MM.1S (cell line): ENCODE results near the gene IL7R.

Experiments
- DNase-seq: peaks from one replicate; pipeline ENCODE4 v3.0.0-alpha.2; 2015
- H2AFZ ChIP-seq: fragments of 300-600 bp; sonication (generic); 2 replicates; pipeline ENCODE4 v1.6.0; 2016; ENCODE audit warnings: antibody characterized with exemption, low read length
- H3F3A ChIP-seq: fragments of 300-600 bp; sonication (generic); 2 replicates; pipeline ENCODE4 v1.6.1; 2016; ENCODE audit warnings: mild to moderate bottlenecking, antibody characterized with exemption, low read length, moderate library complexity, mixed read lengths; ENCODE audit not compliant: insufficient read depth
- H3K27ac ChIP-seq: fragments of 300-600 bp; sonication (generic); 2 replicates; pipeline ENCODE4 v1.5.1; 2016; ENCODE audit warnings: mild to moderate bottlenecking, low read length
- H3K27me3 ChIP-seq: fragments of 300-600 bp; sonication (generic); replicated peaks from 2 replicates; pipeline ENCODE4 v1.6.0; 2016; ENCODE audit warnings: low read length; ENCODE audit not compliant: insufficient read depth
- H3K36me3 ChIP-seq: fragments of 300-600 bp; sonication (generic); replicated peaks from 2 replicates; pipeline ENCODE4 v1.6.1; 2016; ENCODE audit warnings: mild to moderate bottlenecking, low read length, mixed read lengths; ENCODE audit not compliant: insufficient read depth
- H3K4me1 ChIP-seq: fragments of 300-600 bp; sonication (generic); 2 replicates; pipeline ENCODE4 v1.6.1; 2016; ENCODE audit warnings: low read length, mixed read lengths
- H3K4me2 ChIP-seq: fragments of 300-600 bp; sonication (generic); 2 replicates; pipeline ENCODE4 v1.6.0; 2016; ENCODE audit warnings: low read depth, low read length
- H3K4me3 ChIP-seq: fragments of 300-600 bp; sonication (generic); 2 replicates; pipeline ENCODE4 v1.5.1; 2016; ENCODE audit warnings: low read length, mixed read lengths
- H3K79me2 ChIP-seq: fragments of 300-600 bp; sonication (generic); 2 replicates; pipeline ENCODE4 v1.6.1; 2016; ENCODE audit warnings: mixed run types, low read length, mixed read lengths
- H3K9ac ChIP-seq: fragments of 300-600 bp; sonication (generic); 2 replicates; pipeline ENCODE4 v1.6.1; 2016; ENCODE audit warnings: low read length, mixed read lengths
- H3K9me2 ChIP-seq: fragments of 300-600 bp; sonication (generic); replicated peaks from 2 replicates; pipeline ENCODE4 v1.6.1; 2016; ENCODE audit warnings: mild to moderate bottlenecking, low read length, mixed read lengths; ENCODE audit not compliant: insufficient read depth
- H3K9me3 ChIP-seq: fragments of 300-600 bp; sonication (generic); replicated peaks from 2 replicates; pipeline ENCODE4 v1.6.1; 2016; ENCODE audit warnings: mild to moderate bottlenecking, low read length, mixed read lengths; ENCODE audit not compliant: insufficient read depth
- H4K20me1 ChIP-seq: fragments of 300-600 bp; sonication (generic); 2 replicates; pipeline ENCODE4 v1.6.1; 2016; ENCODE audit warnings: mild to moderate bottlenecking, low read length, moderate library complexity, mixed read lengths; ENCODE audit not compliant: insufficient read depth
- EZH2 ChIP-seq: fragments of 300-600 bp; sonication (generic); optimal IDR thresholded peaks from 2 replicates; pipeline ENCODE3; 2017; ENCODE audit warnings: low read depth, mild to moderate bottlenecking, antibody characterized with exemption, low read length, mixed read lengths
- EZH2phosphoT487 ChIP-seq: fragments of 300-600 bp; sonication (generic); IDR thresholded peaks from 2 replicates; pipeline ENCODE4 v1.6.1; 2018; ENCODE audit warnings: antibody characterized with exemption, low read length
- TF ChIP-seq, protein P1 (sequence below): fragments of 300-600 bp; sonication (generic); IDR thresholded peaks from 2 replicates; pipeline ENCODE4 v1.5.1; 2016; ENCODE audit warnings: antibody characterized with exemption, low read length, mixed read lengths

Gene IL7R

DNA sequence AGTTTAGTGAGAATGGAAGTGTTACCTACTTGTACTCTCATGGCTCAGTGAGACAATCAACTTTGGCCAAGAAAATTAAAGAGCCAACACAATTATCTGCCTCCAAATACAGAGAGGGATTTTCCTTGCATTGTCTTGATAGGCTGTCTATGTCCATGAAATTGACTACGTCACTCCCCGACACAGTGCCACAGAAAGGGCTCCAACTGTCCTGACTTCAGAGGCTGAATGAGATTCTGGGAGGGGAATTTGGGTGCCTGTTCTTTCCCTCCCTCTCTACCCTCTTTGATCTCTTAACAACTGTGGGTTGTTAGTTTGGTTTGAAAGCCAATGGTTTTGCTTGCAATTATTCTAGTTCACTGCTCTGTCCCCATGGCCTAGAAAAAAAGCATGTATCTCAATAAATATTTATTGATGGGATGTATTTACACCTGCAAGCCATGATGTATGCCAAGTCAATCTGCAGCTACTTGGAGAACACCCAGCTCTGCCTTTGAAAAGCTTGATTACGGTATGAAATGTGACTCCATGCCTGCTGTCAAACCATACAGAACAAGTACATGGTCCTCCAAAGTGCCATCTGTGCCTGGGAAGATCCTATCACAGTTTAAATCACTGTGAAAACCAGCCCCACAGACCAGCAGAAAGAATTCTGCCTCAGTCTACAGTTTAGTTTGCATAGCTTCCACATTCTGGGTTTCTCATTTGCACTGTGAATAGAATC is 44.4 kb downstream of the IL7R start:
- no peak overlapping the region for H3K27ac ChIP-seq
- DNase-seq, result no peak
- H3K9me3 ChIP-seq, result no peaks in the 10 kb centered on the region
- H3K9ac ChIP-seq, result no peak overlapping the region
- H3K27me3 ChIP-seq, result no peaks in the 10 kb centered on the region
- no peaks in the 10 kb centered on the region for H3K36me3 ChIP-seq
- TF ChIP-seq EZH2 (no peak), EZH2phosphoT487 (no peak)
- TF ChIP-seq, protein P1, sequence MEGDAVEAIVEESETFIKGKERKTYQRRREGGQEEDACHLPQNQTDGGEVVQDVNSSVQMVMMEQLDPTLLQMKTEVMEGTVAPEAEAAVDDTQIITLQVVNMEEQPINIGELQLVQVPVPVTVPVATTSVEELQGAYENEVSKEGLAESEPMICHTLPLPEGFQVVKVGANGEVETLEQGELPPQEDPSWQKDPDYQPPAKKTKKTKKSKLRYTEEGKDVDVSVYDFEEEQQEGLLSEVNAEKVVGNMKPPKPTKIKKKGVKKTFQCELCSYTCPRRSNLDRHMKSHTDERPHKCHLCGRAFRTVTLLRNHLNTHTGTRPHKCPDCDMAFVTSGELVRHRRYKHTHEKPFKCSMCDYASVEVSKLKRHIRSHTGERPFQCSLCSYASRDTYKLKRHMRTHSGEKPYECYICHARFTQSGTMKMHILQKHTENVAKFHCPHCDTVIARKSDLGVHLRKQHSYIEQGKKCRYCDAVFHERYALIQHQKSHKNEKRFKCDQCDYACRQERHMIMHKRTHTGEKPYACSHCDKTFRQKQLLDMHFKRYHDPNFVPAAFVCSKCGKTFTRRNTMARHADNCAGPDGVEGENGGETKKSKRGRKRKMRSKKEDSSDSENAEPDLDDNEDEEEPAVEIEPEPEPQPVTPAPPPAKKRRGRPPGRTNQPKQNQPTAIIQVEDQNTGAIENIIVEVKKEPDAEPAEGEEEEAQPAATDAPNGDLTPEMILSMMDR, result no peak
- no peaks in the 10 kb centered on the region for H3K79me2 ChIP-seq
- peaks cover 9% of the 10 kb centered on the region; the same call in 1 of the 2 replicates for H3F3A ChIP-seq
- peaks cover 16% of the 10 kb centered on the region for H3K4me1 ChIP-seq
- H4K20me1 ChIP-seq, result no peaks in the 10 kb centered on the region
- no peak overlapping the region for H3K4me2 ChIP-seq
- no peak overlapping the region for H3K4me3 ChIP-seq
- no peak overlapping the region for H2AFZ ChIP-seq
- H3K9me2 ChIP-seq, result no peaks in the 10 kb centered on the region

DNA sequence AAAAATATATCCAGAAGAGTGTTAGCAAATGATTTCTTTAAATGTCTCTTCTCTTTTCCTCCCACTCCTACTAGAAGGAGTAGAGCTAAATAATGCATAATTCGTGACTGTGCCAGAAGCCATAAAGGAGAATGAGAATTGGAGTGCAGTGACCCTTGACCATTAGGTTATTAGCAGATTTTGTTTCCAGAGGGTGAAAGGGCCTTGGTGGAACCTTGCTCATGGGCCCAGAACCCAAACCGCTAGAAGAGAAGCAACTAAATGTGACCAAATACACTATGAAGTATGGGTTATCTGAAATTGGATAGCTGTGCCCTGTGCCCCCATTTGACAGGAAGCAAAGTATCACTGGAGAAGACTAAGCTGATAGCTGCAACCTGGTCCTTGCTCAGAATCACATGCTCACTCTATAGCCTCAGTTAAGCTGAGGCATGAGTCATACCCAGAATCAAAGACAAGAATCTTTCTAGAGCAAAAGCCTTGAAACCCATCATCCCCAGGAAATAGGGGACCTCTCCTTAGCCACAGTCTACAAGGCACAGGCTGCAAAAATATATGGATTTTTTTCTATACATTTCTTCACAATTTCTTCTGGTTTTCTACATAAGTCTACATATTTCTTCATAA is 45.5 kb downstream of the IL7R start:
- TF ChIP-seq, protein P1, result no peak
- Histone ChIP-seq H2AFZ (no peak overlapping the region), H3K27ac (no peak overlapping the region), H3F3A (peaks cover 9% of the 10 kb centered on the region; the same call in 1 of the 2 replicates), H3K36me3 (no peaks in the 10 kb centered on the region), H3K9me3 (no peaks in the 10 kb centered on the region), H3K4me3 (no peak overlapping the region), H3K4me1 (peaks cover 16% of the 10 kb centered on the region), H3K27me3 (no peaks in the 10 kb centered on the region), H4K20me1 (no peaks in the 10 kb centered on the region), H3K4me2 (no peak overlapping the region), H3K9ac (no peak overlapping the region), H3K79me2 (no peaks in the 10 kb centered on the region), H3K9me2 (no peaks in the 10 kb centered on the region)
- no peak for DNase-seq

DNA sequence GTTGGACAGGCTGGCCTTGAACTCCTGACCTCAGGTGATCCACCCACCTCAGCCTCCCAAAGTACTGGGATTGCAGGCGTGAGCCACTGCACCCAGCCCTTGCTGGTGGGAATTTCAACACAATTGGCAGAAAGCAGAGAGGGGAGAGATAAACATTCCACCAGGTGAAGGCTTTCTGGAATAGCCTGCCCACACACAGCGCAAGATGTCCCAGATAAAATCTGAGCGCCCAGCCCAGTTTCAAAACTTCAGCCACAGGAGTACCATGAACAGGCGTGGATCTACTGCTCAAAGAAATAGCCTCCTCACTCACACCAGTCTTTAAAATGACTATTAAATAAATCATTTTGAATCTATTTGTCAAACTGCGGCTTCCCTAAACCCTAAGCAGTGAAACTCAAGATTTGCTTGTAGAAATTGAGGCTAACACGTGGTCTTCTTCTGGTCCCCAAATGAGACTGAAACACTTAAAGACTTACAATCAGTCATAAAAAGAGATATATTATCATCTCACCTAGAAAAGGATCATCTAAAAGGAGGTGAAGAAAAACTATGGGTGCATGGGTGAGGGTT is 47.0 kb downstream of the IL7R start:
- no peaks in the 10 kb centered on the region for H3K79me2 ChIP-seq
- no peak overlapping the region for H3K9ac ChIP-seq
- H3K36me3 ChIP-seq, result no peaks in the 10 kb centered on the region
- peaks cover 9% of the 10 kb centered on the region; the same call in 1 of the 2 replicates for H3F3A ChIP-seq
- TF ChIP-seq EZH2phosphoT487 (no peak), EZH2 (no peak)
- TF ChIP-seq, protein P1, result no peak
- H3K9me3 ChIP-seq, result no peaks in the 10 kb centered on the region
- H3K27ac ChIP-seq, result no peak overlapping the region
- no peaks in the 10 kb centered on the region for H3K9me2 ChIP-seq
- H3K4me1 ChIP-seq, result peaks cover 16% of the 10 kb centered on the region
- no peaks in the 10 kb centered on the region for H4K20me1 ChIP-seq
- no peak overlapping the region for H2AFZ ChIP-seq
- no peak overlapping the region for H3K4me3 ChIP-seq
- DNase-seq, result no peak
- H3K4me2 ChIP-seq, result no peak overlapping the region; the same call in 1 of the 2 replicates
- no peaks in the 10 kb centered on the region for H3K27me3 ChIP-seq
